HepG2 (cell line): Measurements from ENCODE around the gene GSK3A. TPM values are rescaled to one million over a fixed set of nuclear protein-coding genes. Genes with fewer than 3 reads are reported as not detected.

ENCODE experiments used
- AGO1 ChIP-seq: fragments of 200-400 bp; formaldehyde crosslinking; IDR thresholded peaks from 2 replicates; pipeline ENCODE4 v1.6.1; 2017; ENCODE audit warnings: mild to moderate bottlenecking, low read depth, low read length, moderate library complexity; ENCODE audit not compliant: poor library complexity, severe bottlenecking
- ARNT ChIP-seq: fragments of 450-650 bp; IDR thresholded peaks from 2 replicates; pipeline ENCODE4 v1.6.1; 2017
- CHCHD3 ChIP-seq: sonication (generic); formaldehyde crosslinking; IDR thresholded peaks from 2 replicates; pipeline ENCODE4 v1.8.0; 2022; ENCODE audit warnings: mild to moderate bottlenecking, missing genetic modification reagents, moderate library complexity
- GATA4 ChIP-seq: sonication (generic); IDR thresholded peaks from 2 replicates; pipeline ENCODE4 v1.6.1; 2016; ENCODE audit warnings: antibody characterized with exemption, low read depth, borderline replicate concordance
- HNF1B ChIP-seq: sonication (generic); formaldehyde crosslinking; IDR thresholded peaks from 2 replicates; pipeline ENCODE4 v1.5.1; 2020; ENCODE audit warnings: mild to moderate bottlenecking, moderate library complexity, missing genetic modification reagents
- IRX3 ChIP-seq: sonication (generic); formaldehyde crosslinking; IDR thresholded peaks from 2 replicates; pipeline ENCODE4 v1.8.1; 2023; ENCODE audit warnings: mild to moderate bottlenecking, low read depth, missing genetic modification reagents, borderline replicate concordance
- KAT7 ChIP-seq: IDR thresholded peaks from 2 replicates; pipeline ENCODE4 v1.6.1; 2018; ENCODE audit warnings: borderline replicate concordance, missing compliant biosample characterization
- KDM1A ChIP-seq: IDR thresholded peaks from 2 replicates; pipeline ENCODE4 v1.6.1; 2016; ENCODE audit warnings: missing compliant biosample characterization
- KLF12 ChIP-seq: sonication (generic); formaldehyde crosslinking; IDR thresholded peaks from 2 replicates; pipeline ENCODE4 v1.4.0; 2020; ENCODE audit warnings: missing genetic modification reagents, borderline replicate concordance
- MEF2D ChIP-seq: sonication (generic); formaldehyde crosslinking; IDR thresholded peaks from 2 replicates; pipeline ENCODE4 v1.5.1; 2020; ENCODE audit warnings: mild to moderate bottlenecking, missing genetic modification reagents
- MIER2 ChIP-seq: IDR thresholded peaks from 2 replicates; pipeline ENCODE4 v1.6.1; 2016; ENCODE audit warnings: missing biosample characterization, missing genetic modification reagents
- MLXIP ChIP-seq: sonication (generic); formaldehyde crosslinking; IDR thresholded peaks from 2 replicates; pipeline ENCODE4 v1.9.0; 2021; ENCODE audit warnings: missing genetic modification reagents, borderline replicate concordance
- MXD4 ChIP-seq: IDR thresholded peaks from 2 replicates; pipeline ENCODE4 v1.6.1; 2016; ENCODE audit warnings: mild to moderate bottlenecking, missing biosample characterization, missing genetic modification reagents
- NBN ChIP-seq: fragments of 450-650 bp; conservative IDR thresholded peaks from 2 replicates; pipeline ENCODE4 v1.6.1; 2017
- PHF8 ChIP-seq: sonication (generic); formaldehyde crosslinking; IDR thresholded peaks from 2 replicates; pipeline ENCODE4 v1.5.0; 2020; ENCODE audit warnings: missing genetic modification reagents
- POGK ChIP-seq: sonication (generic); formaldehyde crosslinking; conservative IDR thresholded peaks from 2 replicates; pipeline ENCODE4 v1.8.0; 2022; ENCODE audit warnings: mild to moderate bottlenecking, moderate library complexity, missing genetic modification reagents
- POLR2AphosphoS5 ChIP-seq: IDR thresholded peaks from 2 replicates; pipeline ENCODE4 v1.6.1; 2012; ENCODE audit warnings: low read depth, low read length
- PTBP1 ChIP-seq: fragments of 200-400 bp; formaldehyde crosslinking; IDR thresholded peaks from 2 replicates; pipeline ENCODE4 v1.6.1; 2018; ENCODE audit warnings: low read length, low read depth; ENCODE audit not compliant: poor library complexity, severe bottlenecking
- SRSF9 ChIP-seq: fragments of 200-400 bp; formaldehyde crosslinking; IDR thresholded peaks from 2 replicates; pipeline ENCODE4 v1.6.1; 2018; ENCODE audit warnings: borderline replicate concordance, mild to moderate bottlenecking, low read depth, low read length; ENCODE audit not compliant: insufficient read depth, poor library complexity, severe bottlenecking
- TP53 ChIP-seq: sonication (generic); formaldehyde crosslinking; conservative IDR thresholded peaks from 2 replicates; pipeline ENCODE4 v1.4.0; 2020; ENCODE audit warnings: missing genetic modification reagents
- ZBTB33 ChIP-seq: sonication (generic); formaldehyde crosslinking; IDR thresholded peaks from 2 replicates; pipeline ENCODE4 v1.4.0; 2020; ENCODE audit warnings: missing genetic modification reagents
- ZSCAN30 ChIP-seq: sonication (generic); formaldehyde crosslinking; IDR thresholded peaks from 2 replicates; pipeline ENCODE4 v1.5.0; 2020; ENCODE audit warnings: mild to moderate bottlenecking, missing genetic modification reagents
- polyA plus RNA-seq, 8 experiments: library from polyadenylated mRNA; depleted of rRNA in 3 of 8; stranded (reverse) in 7 of 8; unstranded in 1 of 8; fragments of >200 nt; fragmentation: Illumina TruSeq in 4 of 8; extraction: Trizol in 4 of 8; gene quantifications; 2 replicates each; pipeline versions ENCODE4 v1.2.1 to v1.2.3, GENCODE V29; 2011 to 2016; ENCODE audit warnings: low read depth in 4 of 8, missing spikeins in 1 of 8, mixed read lengths in 1 of 8; ENCODE audit not compliant: insufficient read depth in 1 of 8
- total RNA-seq, 5 experiments: library from RNA; depleted of rRNA; stranded (reverse); fragments of >200 nt; fragmentation: Illumina TruSeq; extraction: Trizol; gene quantifications; 2 replicates each; pipeline ENCODE4 v1.2.3, GENCODE V29; 2016; ENCODE audit warnings: low read depth in 1 of 5

Gene GSK3A
- total and polyA plus RNA-seq, 2 of the 13 experiments (the other 11 are each of a cell fraction or from before 2014, with no cell fraction given), result 16.9 to 52.5 TPM

GRCh38 chr19:42242512-42243409, at the start of gene GSK3A (continued):
- TF ChIP-seq HNF1B (CRISPR knock-in tag), result peak; percentile 85
- TF ChIP-seq IRX3 (CRISPR knock-in tag), result no peak
- peak; percentile 45 for TF ChIP-seq PHF8 (CRISPR knock-in tag)
- no peak for TF ChIP-seq TP53
- no peak for TF ChIP-seq ARNT
- TF ChIP-seq KLF12 (CRISPR knock-in tag), result peak; percentile 65
- TF ChIP-seq POLR2AphosphoS5, result peak; percentile 99
- no peak for TF ChIP-seq KAT7 (CRISPR knock-in tag)
- 0 out of 2 replicates have a peak, but pooled peaks have one; percentile 42 for TF ChIP-seq MIER2 (CRISPR knock-in tag)
- no peak for TF ChIP-seq PTBP1
- TF ChIP-seq MEF2D (CRISPR knock-in tag), result peak; percentile 66; the same call in 1 of the 2 replicates
- no peak for TF ChIP-seq CHCHD3
- no peak for TF ChIP-seq NBN
- TF ChIP-seq MLXIP (CRISPR knock-in tag), result no peak
- TF ChIP-seq KDM1A (CRISPR knock-in tag), result no peak
- no peak for TF ChIP-seq ZBTB33
- peak; percentile 87; the same call in 1 of the 2 replicates for TF ChIP-seq GATA4
- peak; percentile 78 for TF ChIP-seq AGO1
- no peak for TF ChIP-seq ZSCAN30
- no peak; the same call in 1 of the 2 replicates for TF ChIP-seq MXD4 (CRISPR knock-in tag)
- TF ChIP-seq SRSF9, result no peak
- peak; percentile 82 for TF ChIP-seq POGK
